Heart right ventricle (tissue), 16 donors: ENCODE results near the gene MSANTD1. TPM values are rescaled to one million over a fixed set of nuclear protein-coding genes. Genes with fewer than 3 reads are reported as not detected.

Source experiments
- ATAC-seq, 8 donors: fragments of 200-7000 bp; cut with Tn5 transposase; one replicate each; pipeline ENCODE4 v1.9.1; 2020; ENCODE audit warnings: mild to moderate bottlenecking in 8 of 8, moderate library complexity in 8 of 8, moderate number of reproducible peaks in 1 of 8
- DNase-seq, 2 donors: peaks; one replicate each; pipeline ENCODE4 v3.0.0-alpha.2; 2020
- H3K27ac ChIP-seq, 10 donors: fragments of 200-600 bp; sonication (generic) in 2 of 10; one replicate each; pipeline versions ENCODE4 v1.5.0 to v1.8.0; 2020 to 2022; ENCODE audit warnings: mild to moderate bottlenecking in 3 of 10
- H3K27me3 ChIP-seq, 7 donors: fragments of 200-600 bp; one replicate each; pipeline ENCODE4 v1.8.0; 2021 to 2022; ENCODE audit warnings: mild to moderate bottlenecking in 2 of 7
- H3K36me3 ChIP-seq, 9 donors: fragments of 200-600 bp; sonication (generic) in 1 of 9; one replicate each; pipeline versions ENCODE4 v1.5.0 to v1.8.0; 2020 to 2022; ENCODE audit warnings: mild to moderate bottlenecking in 2 of 9
- H3K4me1 ChIP-seq, 9 donors: fragments of 200-600 bp; sonication (generic) in 1 of 9; one replicate each; pipeline versions ENCODE4 v1.5.0 to v1.8.0; 2020 to 2022; ENCODE audit warnings: mild to moderate bottlenecking in 4 of 9
- H3K4me3 ChIP-seq, 10 donors: fragments of 200-600 bp; sonication (generic) in 2 of 10; one replicate each; pipeline versions ENCODE4 v1.5.0 to v1.8.0; 2020 to 2022; ENCODE audit warnings: mild to moderate bottlenecking in 7 of 10, moderate library complexity in 2 of 10
- H3K9me3 ChIP-seq, 11 donors: fragments of 200-600 bp in 10 of 11; sonication (generic) in 2 of 11; one replicate each; pipeline versions ENCODE4 v1.5.0 to v1.8.0; 2013 to 2022; ENCODE audit warnings: mild to moderate bottlenecking in 2 of 11, control low read depth in 1 of 11, moderate library complexity in 1 of 11
- CTCF ChIP-seq, 9 donors: fragments of 200-600 bp; sonication (generic) in 2 of 9; IDR thresholded peaks; one replicate each; pipeline versions ENCODE4 v1.5.0 to v1.8.0; 2021 to 2022; ENCODE audit warnings: antibody characterized with exemption in 9 of 9, mild to moderate bottlenecking in 5 of 9, moderate library complexity in 1 of 9
- WGBS, 2 donors: extraction: QIAGEN DNeasy Blood & Tissue Kit; methylation state at CpG; one replicate each; pipeline ENCODE4 v1.1.7; 2013; ENCODE audit warnings: inconsistent platforms in 1 of 2; 5-methylcytosine and 5-hydroxymethylcytosine counted together
- intact Hi-C, 10 donors: fragments of 100-400 bp; cut with DNase I; formaldehyde crosslinking; loops; one replicate each; pipeline versions ENCODE4 v1.11.1 to v1.14.2; 2022
- polyA plus RNA-seq, 2 donors: library from polyadenylated mRNA; stranded (reverse); fragments of 200-250 nt; gene quantifications; one replicate each; pipeline ENCODE4 v1.2.3, GENCODE V29; 2013
- total RNA-seq, 10 donors: library from RNA; stranded (reverse); fragmentation: NEBNext Ultra II Directional in 3 of 10; extraction: Animal tissue kit (Norgen Biotek cat#: 25700) in 3 of 10; gene quantifications; one replicate each; pipeline versions ENCODE4 v1.2.1 to v1.2.4, GENCODE V29; 2021 to 2023
- donor health status: Arrhythmogenic right ventricular cardiomyopathy.
- donor health status: ischemic (EF 13 %, LVEDD 7.1; RV severe dilation, severe dysfunction).
- donor health status: healthy with polysubstance abuse.
- donor health status: DM: no; HTN: yes; CAD: no.
- donor health status: DM: no; HTN: no; CAD: no.
- donor health status: ischemic (EF 25% LVEDD 6.9; RV normal size, moderate dysfunction).
- donor health status: ischemic (EF 25% LVEDD 5.7; RV mildly dilated, moderate dysfunction).
- donor health status: healthy.
- donor health status: DM: yes; HTN: yes; CAD: no.
- donor health status: Ischemic cardiomyopathy.
- donor health status: ischemic (EF 35%, LVEDD 5.7; RV mildly dilated, moderate dysfunction).
- donor health status: nonischemic (EF 11% LVEDD 7.7; RV severe dilation, severe dysfunction).
- donor health status: DM: yes; HTN: yes; CAD: no.
- donor health status: PGD.
- donor health status: ischemic (EF 29% LVEDD 5.4; RV normal size, mild dysfunction).
- donor health status: nonischemic (EF 23%, LVEDD 6.1; RV moderate dilation, normal function).

Gene MSANTD1
- total and polyA plus RNA-seq, 12 donors = 0.25 to 1.2 (median 0.41) TPM

DNA sequence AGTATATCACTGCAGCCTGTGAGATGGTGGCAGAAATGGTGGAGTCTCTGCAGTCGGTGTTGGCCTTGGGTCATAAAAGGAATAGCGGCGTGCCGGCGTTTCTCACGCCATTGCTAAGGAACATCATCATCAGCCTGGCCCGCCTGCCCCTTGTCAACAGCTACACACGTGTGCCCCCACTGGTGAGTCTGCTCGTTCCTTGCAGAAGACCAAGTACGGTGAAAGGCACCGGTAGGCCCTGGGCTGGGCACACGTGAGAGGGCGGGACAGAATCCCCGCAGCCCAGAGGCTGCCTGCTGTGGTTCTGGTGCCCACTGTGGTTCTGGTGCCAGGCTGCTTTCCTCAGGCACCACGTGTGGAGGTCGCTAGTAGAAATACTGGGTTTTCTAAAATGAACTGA, 31.2 kb upstream of the MSANTD1 start:
- Histone ChIP-seq H3K9me3 (no peaks in the 10 kb centered on the region), H3K4me3 (no peak overlapping the region), H3K27me3 (no peaks in the 10 kb centered on the region), H3K27ac (no peak overlapping the region), H3K36me3 (peaks cover 0 to 100% (median 62%) of the 10 kb centered on the region in 9 donors), H3K4me1 (peaks cover 0 to 22% (median 0%) of the 10 kb centered on the region in 9 donors)
- ATAC-seq (no peak), DNase-seq (no peak)
- WGBS, 2 donors = 95 to 97% methylated on average over 16 of the region's 16 CpGs
- no peak for TF ChIP-seq CTCF (IDR thresholded peaks at IDR 0.05)
- intact Hi-C loops = no loop called here

DNA sequence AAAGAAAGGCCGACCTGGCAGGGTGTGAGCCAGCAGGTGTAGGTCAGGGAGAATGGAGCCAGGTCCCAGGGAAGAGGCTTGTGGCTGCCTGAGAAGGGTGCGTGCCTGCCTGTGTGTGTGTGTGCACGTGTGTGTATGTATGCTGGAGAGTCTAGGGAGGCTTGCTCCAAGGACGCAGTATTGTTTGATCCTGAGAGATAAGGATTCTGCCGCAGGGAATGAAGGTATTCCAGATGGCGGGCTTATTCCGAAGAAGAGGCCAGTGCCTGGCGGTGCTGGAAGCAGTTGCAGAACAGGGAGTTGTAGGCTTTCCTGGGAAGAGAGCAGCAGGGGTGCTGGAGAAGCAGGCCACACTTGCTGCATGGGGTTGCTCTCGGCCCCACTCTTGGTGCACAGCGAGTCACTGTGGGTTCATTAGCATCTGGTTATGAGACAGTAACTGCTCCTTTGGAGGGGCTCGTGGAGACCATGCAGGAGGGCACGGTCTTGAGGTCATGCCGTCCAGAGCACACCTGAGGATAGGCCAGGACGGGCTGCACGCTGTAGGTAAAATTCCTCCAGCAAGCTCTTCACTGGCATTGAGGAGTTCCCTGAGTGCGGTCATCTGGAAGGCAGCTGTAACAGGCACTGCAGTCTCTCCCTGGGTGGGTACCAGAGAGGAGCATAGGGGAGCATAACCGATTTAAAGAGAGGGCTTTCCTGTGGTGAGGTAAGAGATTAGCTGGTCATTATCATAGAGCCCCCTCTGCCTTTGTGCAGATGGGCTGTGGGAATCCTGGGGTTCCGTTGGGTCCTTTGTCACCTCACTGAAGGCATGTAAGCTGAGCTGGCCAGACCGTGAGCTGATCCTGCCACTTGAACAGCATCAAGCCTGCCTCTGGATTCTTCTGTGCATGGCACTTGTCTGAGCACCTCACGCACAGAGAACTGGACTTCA, 29.9 kb upstream of the MSANTD1 start:
- no peak for DNase-seq

DNA sequence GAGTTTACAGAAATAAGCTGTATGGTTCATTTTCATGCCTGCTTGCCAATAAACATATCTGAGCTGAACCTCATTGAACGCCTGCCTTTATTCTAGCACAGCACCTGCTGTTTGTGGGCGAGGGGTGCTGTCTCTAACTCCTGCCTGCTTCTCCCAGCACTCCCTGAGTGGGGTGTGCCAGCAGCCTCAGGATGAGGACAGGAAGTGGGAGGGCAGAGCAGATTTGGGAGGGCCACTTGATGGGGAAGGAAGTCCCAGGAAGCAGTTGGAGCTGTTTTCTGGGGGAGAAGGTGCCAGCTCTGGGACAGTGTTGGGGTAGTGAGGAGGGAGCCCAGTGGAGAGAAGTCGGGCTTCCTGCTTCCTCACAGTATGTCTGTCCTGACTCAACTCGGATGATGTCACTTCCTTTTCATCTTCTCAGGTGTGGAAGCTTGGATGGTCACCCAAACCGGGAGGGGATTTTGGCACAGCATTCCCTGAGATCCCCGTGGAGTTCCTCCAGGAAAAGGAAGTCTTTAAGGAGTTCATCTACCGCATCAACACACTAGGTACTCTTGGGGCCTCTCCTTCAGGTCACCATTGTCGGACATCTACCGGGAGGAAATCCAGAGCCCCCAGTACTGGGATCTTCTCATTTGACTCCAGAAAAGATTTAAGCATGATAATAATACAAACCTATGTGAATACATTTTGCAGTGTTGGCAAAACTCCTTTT, 29.0 kb upstream of the MSANTD1 start:
- WGBS, 2 donors = 68 to 73% methylated on average over 9 of the region's 9 CpGs
- Histone ChIP-seq H3K4me3 (no peak overlapping the region), H3K9me3 (no peaks in the 10 kb centered on the region), H3K36me3 (peaks cover 3 to 100% (median 60%) of the 10 kb centered on the region in 9 donors), H3K4me1 (peaks cover 0 to 22% (median 6%) of the 10 kb centered on the region in 9 donors), H3K27me3 (no peaks in the 10 kb centered on the region), H3K27ac (peak overlapping the region in 4 of 10 donors; percentile 33 to 59 (median 40))
- TF ChIP-seq CTCF (IDR thresholded peaks at IDR 0.05) = no peak
- ATAC-seq (peak in 6 of 8 donors; percentile 29 to 62 (median 46)), DNase-seq (no peak)
- intact Hi-C loops = loop anchor here in 1 of 10 donors (5.0 kb wide), 1 partner anchor 72 kb away; the partner anchor contains the start of gene RGS12

More for the DNA sequence above, 29.9 kb upstream of the MSANTD1 start:
- 93 to 94% methylated on average over 20 of the region's 20 CpGs for WGBS, 2 donors
- intact Hi-C loops = no loop called here
- ATAC-seq = no peak
- Histone ChIP-seq H3K27ac (peak overlapping the region in 4 of 10 donors; percentile 33 to 59 (median 40)), H3K4me3 (no peak overlapping the region), H3K36me3 (peaks cover 3 to 100% (median 57%) of the 10 kb centered on the region in 9 donors), H3K4me1 (peaks cover 0 to 22% (median 6%) of the 10 kb centered on the region in 9 donors), H3K27me3 (no peaks in the 10 kb centered on the region), H3K9me3 (no peaks in the 10 kb centered on the region)
- TF ChIP-seq CTCF (IDR thresholded peaks at IDR 0.05) = no peak
